ENCODE data around the gene TMEM50A.
"Not testable (repeated sequence)": the region's sequence is repeated elsewhere in the genome, so short reads cannot be mapped to it uniquely, and the experiment has no call there.

Gene TMEM50A

GRCh38 chr1:25387096-25387495 is 49.0 kb downstream of the TMEM50A start:
- not testable (repeated sequence) for DNase-seq (ENCODE audit: low spot score)

GRCh38 chr1:25388691-25389090 is 50.6 kb downstream of the TMEM50A start:
- not testable (repeated sequence) for DNase-seq (ENCODE audit: low spot score)

- DNase-seq (ENCODE audit: low spot score) = not testable (repeated sequence)
These were observed 51.6 kb downstream of the TMEM50A start for GRCh38 chr1:25389721-25390120.

- no peak for DNase-seq (ENCODE audit: low spot score)
These were observed 54.7 kb downstream of the TMEM50A start for GRCh38 chr1:25392841-25393240.

- DNase-seq (ENCODE audit: low spot score) = not testable (repeated sequence)
These were observed 59.4 kb downstream of the TMEM50A start for GRCh38 chr1:25397549-25397948.

GRCh38 chr1:25398079-25398478 is 59.9 kb downstream of the TMEM50A start:
- not testable (repeated sequence) for DNase-seq (ENCODE audit: low spot score)

- not testable (repeated sequence) for DNase-seq (ENCODE audit: low spot score)
These were observed 65.0 kb downstream of the TMEM50A start for GRCh38 chr1:25402947-25403803.

- DNase-seq (ENCODE audit: low spot score) = not testable (repeated sequence)
These were observed 67.7 kb downstream of the TMEM50A start for GRCh38 chr1:25405731-25406305.

GRCh38 chr1:25409641-25410427 is 71.7 kb downstream of the TMEM50A start:
- DNase-seq (ENCODE audit: low spot score) = not testable (repeated sequence)

Data from globus pallidus (tissue), 1 donor.